ENCODE results near the gene TCEANC2. TPM values are rescaled to one million over a fixed set of nuclear protein-coding genes. Genes with fewer than 3 reads are reported as not detected.

The TCEANC2 gene
- total and polyA plus RNA-seq, 7 experiments from 2014 or later, result 6.3 to 15.1 (median 9.3) TPM

DNA sequence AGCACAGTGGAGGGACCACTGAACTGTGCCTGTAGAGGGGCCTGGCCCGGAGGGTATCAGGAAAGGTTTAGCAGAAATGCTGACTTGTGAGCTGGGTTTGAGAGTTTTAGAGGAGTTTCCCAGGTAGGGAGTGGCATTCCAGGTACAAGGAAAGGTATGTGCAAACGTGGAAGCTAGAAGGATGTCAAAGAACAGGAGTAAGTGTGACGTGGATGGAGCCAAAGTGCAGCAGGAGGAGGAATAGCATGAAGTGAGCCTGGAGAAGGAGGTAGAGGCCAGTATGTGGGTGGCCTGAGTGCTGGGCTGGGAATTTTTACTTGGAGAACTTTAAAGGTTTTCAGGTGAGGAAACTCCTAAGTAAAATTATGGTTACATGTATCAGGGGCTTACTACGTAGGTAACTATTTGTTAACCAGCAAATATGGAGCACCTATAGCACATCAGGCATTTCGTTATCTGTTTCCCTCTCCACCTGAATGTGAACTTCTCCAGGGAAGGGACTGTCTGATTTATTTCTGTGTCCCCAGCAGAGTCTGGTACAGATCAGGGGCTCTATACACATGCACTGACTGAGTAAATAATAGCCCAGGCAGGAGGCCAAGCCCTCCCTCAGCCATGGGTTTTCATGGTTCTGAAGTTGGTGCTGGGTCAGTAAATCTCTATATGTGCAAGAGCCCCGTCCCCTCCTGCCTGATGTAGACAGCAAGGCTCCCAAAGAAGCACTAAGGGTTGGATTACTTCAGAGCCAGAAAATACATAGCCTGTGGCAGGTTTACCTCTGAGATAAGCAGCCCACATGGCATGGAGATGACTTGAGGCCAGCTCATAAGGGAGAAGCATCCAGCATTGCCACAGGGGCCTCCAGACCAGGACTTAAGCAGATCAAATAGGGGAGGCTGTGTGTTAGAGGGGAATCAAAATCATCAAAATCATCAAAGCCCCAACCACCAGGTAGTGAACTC, 56.0 kb downstream of the TCEANC2 start:
- DNase-seq (peak in 1 of 9 donors; percentile 12), ATAC-seq (no peak)
- H3K9me3 Mint-ChIP-seq, result no peaks in the 10 kb centered on the region
- intact Hi-C loops (cut with micrococcal nuclease), result no loop called here
- H3K27ac ChIP-seq (ENCODE audit: low read depth, low read length), result no peak overlapping the region
- H3K4me3 ChIP-seq (ENCODE audit: low read length), result no peak overlapping the region
- peaks cover 0 to 3% (median 0%) of the 10 kb centered on the region in 5 donors for H3K36me3 Mint-ChIP-seq
- no peak overlapping the region for H3K4me3 Mint-ChIP-seq
- CTCF ChIA-PET, result no interaction called here
- no peaks in the 10 kb centered on the region for H3K27me3 ChIP-seq (ENCODE audit: control insufficient read depth in 2 of 2, insufficient read depth in 2 of 2, low read length in 2 of 2)
- H3K27me3 Mint-ChIP-seq, result no peaks in the 10 kb centered on the region
- H3K9me3 ChIP-seq (ENCODE audit: control insufficient read depth in 2 of 3, low read length in 3 of 3), result no peaks in the 10 kb centered on the region
- peak overlapping the region in 1 of 9 donors; percentile 8 for H3K27ac Mint-ChIP-seq
- no peaks in the 10 kb centered on the region for H3K4me1 Mint-ChIP-seq
- POLR2A ChIA-PET, result no interaction called here
- H3K4me1 ChIP-seq (ENCODE audit: control insufficient read depth in 2 of 2, insufficient read depth in 2 of 2, low read length in 2 of 2), result no peaks in the 10 kb centered on the region
- no peaks in the 10 kb centered on the region for H3K36me3 ChIP-seq (ENCODE audit: control insufficient read depth in 2 of 3, insufficient read depth in 3 of 3, low read length in 3 of 3)

DNA sequence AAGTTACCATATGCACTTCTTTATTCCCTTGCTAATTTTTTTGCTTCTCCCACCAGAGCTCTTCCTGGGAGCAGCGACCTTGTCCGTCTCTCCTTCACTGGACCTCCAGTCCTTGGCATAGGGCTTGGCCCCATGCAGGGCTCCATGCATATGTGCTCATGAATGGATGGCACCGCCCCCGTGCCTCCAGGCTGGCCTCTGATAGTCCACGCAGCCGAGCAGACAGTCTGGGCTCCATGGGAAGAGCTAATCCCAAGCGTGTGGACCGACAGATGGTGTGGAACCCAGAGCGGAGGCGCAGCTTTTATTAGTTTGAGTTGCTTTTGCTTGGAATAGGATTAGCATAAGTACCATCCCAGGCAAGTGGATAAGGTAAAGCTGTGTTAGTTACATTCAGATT, 57.6 kb downstream of the TCEANC2 start:
- no peaks in the 10 kb centered on the region for H3K27me3 Mint-ChIP-seq

DNA sequence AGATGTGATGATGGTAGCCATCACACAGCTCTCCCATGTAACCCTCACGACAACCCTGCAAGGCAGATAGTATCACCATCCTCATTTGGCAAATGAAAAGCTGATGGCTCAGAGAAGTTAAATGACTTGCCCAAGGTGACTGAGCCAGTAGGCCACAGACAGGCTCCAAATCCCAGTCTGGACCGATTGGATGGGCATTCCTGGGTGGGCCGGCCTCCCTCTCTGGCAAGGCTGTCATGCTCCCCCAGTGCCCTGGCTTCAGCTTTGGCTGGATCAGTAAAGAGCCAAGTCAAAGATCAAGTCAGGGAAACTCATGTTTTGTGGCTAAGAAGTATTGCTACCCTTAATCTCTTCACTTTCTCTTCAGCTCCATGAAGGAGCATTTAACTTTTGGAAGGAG, 58.2 kb downstream of the TCEANC2 start:
- Histone ChIP-seq H3K4me3 (ENCODE audit: low read length) (no peak overlapping the region), H3K4me1 (ENCODE audit: control insufficient read depth in 2 of 2, insufficient read depth in 2 of 2, low read length in 2 of 2) (no peaks in the 10 kb centered on the region), H3K36me3 (ENCODE audit: control insufficient read depth in 2 of 3, insufficient read depth in 3 of 3, low read length in 3 of 3) (no peaks in the 10 kb centered on the region), H3K27me3 (ENCODE audit: control insufficient read depth in 2 of 2, insufficient read depth in 2 of 2, low read length in 2 of 2) (no peaks in the 10 kb centered on the region), H3K27ac (ENCODE audit: low read depth, low read length) (no peak overlapping the region), H3K9me3 (ENCODE audit: control insufficient read depth in 2 of 3, low read length in 3 of 3) (no peaks in the 10 kb centered on the region)
- ChIA-PET CTCF (interaction anchor here (1.1 kb wide), 1 partner anchor 378 kb away, joined by 5 read pairs; no protein-coding TSS in a partner anchor), POLR2A (no interaction called here)
- Mint-ChIP-seq H3K27ac (no peak overlapping the region), H3K4me1 (no peaks in the 10 kb centered on the region), H3K9me3 (no peaks in the 10 kb centered on the region), H3K27me3 (no peaks in the 10 kb centered on the region), H3K4me3 (no peak overlapping the region), H3K36me3 (no peaks in the 10 kb centered on the region)
- DNase-seq (peak in 1 of 9 donors; percentile 8), ATAC-seq (no peak)
- intact Hi-C loops (cut with micrococcal nuclease), result no loop called here

More for the DNA sequence above, 57.6 kb downstream of the TCEANC2 start:
- Mint-ChIP-seq H3K4me1 (no peaks in the 10 kb centered on the region), H3K9me3 (no peaks in the 10 kb centered on the region), H3K36me3 (no peaks in the 10 kb centered on the region), H3K4me3 (no peak overlapping the region), H3K27ac (no peak overlapping the region)
- no peak overlapping the region for H3K27ac ChIP-seq (ENCODE audit: low read depth, low read length)
- no peaks in the 10 kb centered on the region for H3K4me1 ChIP-seq (ENCODE audit: control insufficient read depth in 2 of 2, insufficient read depth in 2 of 2, low read length in 2 of 2)
- CTCF ChIA-PET, result no interaction called here
- intact Hi-C loops (cut with micrococcal nuclease), result no loop called here
- H3K4me3 ChIP-seq (ENCODE audit: low read length), result no peak overlapping the region
- H3K9me3 ChIP-seq (ENCODE audit: control insufficient read depth in 2 of 3, low read length in 3 of 3), result no peaks in the 10 kb centered on the region
- no peaks in the 10 kb centered on the region for H3K36me3 ChIP-seq (ENCODE audit: control insufficient read depth in 2 of 3, insufficient read depth in 3 of 3, low read length in 3 of 3)
- DNase-seq (peak in 1 of 9 donors; percentile 8), ATAC-seq (no peak)
- H3K27me3 ChIP-seq (ENCODE audit: control insufficient read depth in 2 of 2, insufficient read depth in 2 of 2, low read length in 2 of 2), result no peaks in the 10 kb centered on the region
- POLR2A ChIA-PET, result interaction anchor here (0.6 kb wide), 1 partner anchor 1490 kb away, joined by 3 read pairs; no protein-coding TSS in a partner anchor

DNA sequence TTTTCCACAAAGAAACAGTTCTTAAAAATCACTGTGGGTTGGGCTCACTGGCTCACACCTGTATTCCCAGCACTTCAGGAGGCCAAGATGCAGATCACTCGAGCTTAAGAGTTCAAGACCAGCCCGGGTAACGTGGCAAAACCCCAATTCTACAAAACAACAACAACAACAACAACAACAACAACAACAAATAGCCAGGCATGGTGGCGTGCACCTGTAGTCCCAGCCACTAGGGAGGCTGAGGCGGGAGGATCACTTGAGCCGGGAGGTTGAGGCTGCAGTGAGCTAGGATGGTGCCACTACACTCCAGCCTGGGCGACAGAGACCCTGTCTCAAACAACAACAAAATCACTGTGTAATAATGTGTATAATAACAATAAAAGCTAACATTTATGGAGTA, 58.6 kb downstream of the TCEANC2 start:
- no peak for DNase-seq
- H3K36me3 ChIP-seq (ENCODE audit: control insufficient read depth in 2 of 3, insufficient read depth in 3 of 3, low read length in 3 of 3), result no peaks in the 10 kb centered on the region
- Mint-ChIP-seq H3K27ac (no peak overlapping the region), H3K4me3 (no peak overlapping the region), H3K36me3 (no peaks in the 10 kb centered on the region), H3K4me1 (no peaks in the 10 kb centered on the region), H3K9me3 (no peaks in the 10 kb centered on the region), H3K27me3 (no peaks in the 10 kb centered on the region)
- no peak overlapping the region for H3K4me3 ChIP-seq (ENCODE audit: low read length)
- no peaks in the 10 kb centered on the region for H3K4me1 ChIP-seq (ENCODE audit: control insufficient read depth in 2 of 2, insufficient read depth in 2 of 2, low read length in 2 of 2)
- POLR2A ChIA-PET, result interaction anchor here (0.8 kb wide), 1 partner anchor 387 kb away, joined by 3 read pairs; no protein-coding TSS in a partner anchor
- H3K27me3 ChIP-seq (ENCODE audit: control insufficient read depth in 2 of 2, insufficient read depth in 2 of 2, low read length in 2 of 2), result no peaks in the 10 kb centered on the region
- no peak overlapping the region for H3K27ac ChIP-seq (ENCODE audit: low read depth, low read length)
- intact Hi-C loops (cut with micrococcal nuclease), result no loop called here
- CTCF ChIA-PET, result interaction anchor here (1.1 kb wide), 1 partner anchor 377 kb away, joined by 5 read pairs; no protein-coding TSS in a partner anchor
- ATAC-seq, result no peak
- H3K9me3 ChIP-seq (ENCODE audit: control insufficient read depth in 2 of 3, low read length in 3 of 3), result no peaks in the 10 kb centered on the region

DNA sequence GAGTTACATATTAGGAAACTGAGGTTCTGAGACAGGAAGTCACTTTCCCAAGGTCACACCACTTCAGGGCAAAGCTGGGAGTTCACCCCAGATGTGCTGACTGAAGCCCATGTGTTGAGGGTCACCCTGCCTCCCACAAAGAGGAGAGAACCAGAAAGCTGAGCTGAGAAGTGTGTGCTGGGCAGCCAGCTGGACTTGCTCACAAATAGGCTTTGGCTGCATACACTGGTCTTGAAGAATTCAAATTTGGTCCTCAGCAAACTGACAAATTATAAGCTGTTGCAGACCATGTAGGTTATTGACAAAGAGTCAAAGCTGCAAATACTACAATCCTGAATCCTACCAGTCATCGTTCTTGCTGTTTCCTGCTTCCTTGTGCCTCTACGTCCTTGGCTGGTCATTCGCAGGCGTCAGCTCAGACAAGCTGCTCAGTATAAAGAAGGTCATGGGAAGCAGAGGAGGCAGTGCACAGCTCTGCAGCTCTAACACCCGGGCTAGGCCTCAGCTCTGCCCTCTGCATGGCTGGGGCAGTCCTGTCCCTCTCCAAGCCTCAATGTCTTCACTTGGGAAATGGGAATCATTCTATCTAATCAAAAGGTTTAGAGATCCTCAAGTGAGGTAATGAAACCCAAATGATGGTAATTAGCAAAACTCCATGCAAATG, 59.4 kb downstream of the TCEANC2 start:
- POLR2A ChIA-PET, result interaction anchor here (0.8 kb wide), 1 partner anchor 386 kb away, joined by 3 read pairs; no protein-coding TSS in a partner anchor
- CTCF ChIA-PET, result interaction anchor here (1.1 kb wide), 1 partner anchor 376 kb away, joined by 5 read pairs; no protein-coding TSS in a partner anchor
- no peaks in the 10 kb centered on the region for H3K9me3 Mint-ChIP-seq

GRCh38 chr1:54114001-54114400, 60.6 kb downstream of the TCEANC2 start:
- ATAC-seq, result no peak
- Mint-ChIP-seq H3K27me3 (no peaks in the 10 kb centered on the region), H3K27ac (no peak overlapping the region), H3K9me3 (no peaks in the 10 kb centered on the region), H3K36me3 (no peaks in the 10 kb centered on the region), H3K4me1 (no peaks in the 10 kb centered on the region), H3K4me3 (no peak overlapping the region)
- no peak overlapping the region for H3K4me3 ChIP-seq (ENCODE audit: low read length)
- H3K9me3 ChIP-seq (ENCODE audit: control insufficient read depth in 2 of 3, low read length in 3 of 3), result no peaks in the 10 kb centered on the region
- POLR2A ChIA-PET, result no interaction called here
- H3K4me1 ChIP-seq (ENCODE audit: control insufficient read depth in 2 of 2, insufficient read depth in 2 of 2, low read length in 2 of 2), result no peaks in the 10 kb centered on the region
- DNase-seq, result no peak
- intact Hi-C loops (cut with micrococcal nuclease), result no loop called here
- CTCF ChIA-PET, result interaction anchor here (0.6 kb wide), 1 partner anchor 16 kb away, joined by 3 read pairs; no protein-coding TSS in a partner anchor
- no peaks in the 10 kb centered on the region for H3K36me3 ChIP-seq (ENCODE audit: control insufficient read depth in 2 of 3, insufficient read depth in 3 of 3, low read length in 3 of 3)
- H3K27ac ChIP-seq (ENCODE audit: low read depth, low read length), result no peak overlapping the region
- no peaks in the 10 kb centered on the region for H3K27me3 ChIP-seq (ENCODE audit: control insufficient read depth in 2 of 2, insufficient read depth in 2 of 2, low read length in 2 of 2)

More for the DNA sequence above, 59.4 kb downstream of the TCEANC2 start:
- ATAC-seq (no peak), DNase-seq (no peak)
- Histone ChIP-seq H3K27ac (ENCODE audit: low read depth, low read length) (no peak overlapping the region), H3K36me3 (ENCODE audit: control insufficient read depth in 2 of 3, insufficient read depth in 3 of 3, low read length in 3 of 3) (no peaks in the 10 kb centered on the region), H3K27me3 (ENCODE audit: control insufficient read depth in 2 of 2, insufficient read depth in 2 of 2, low read length in 2 of 2) (no peaks in the 10 kb centered on the region), H3K9me3 (ENCODE audit: control insufficient read depth in 2 of 3, low read length in 3 of 3) (no peaks in the 10 kb centered on the region), H3K4me3 (ENCODE audit: low read length) (no peak overlapping the region), H3K4me1 (ENCODE audit: control insufficient read depth in 2 of 2, insufficient read depth in 2 of 2, low read length in 2 of 2) (no peaks in the 10 kb centered on the region)
- Mint-ChIP-seq H3K27ac (no peak overlapping the region), H3K4me3 (no peak overlapping the region), H3K36me3 (no peaks in the 10 kb centered on the region), H3K4me1 (no peaks in the 10 kb centered on the region), H3K27me3 (no peaks in the 10 kb centered on the region)
- intact Hi-C loops (cut with micrococcal nuclease), result no loop called here

Measured in naive thymus-derived CD4-positive, alpha-beta T cell (primary cell).